Measurements from ENCODE around the gene KRT4. TPM values are rescaled to one million over a fixed set of nuclear protein-coding genes. Genes with fewer than 3 reads are reported as not detected.

The KRT4 gene
- total and polyA plus RNA-seq, 2 donors from 2014 or later: 0.15 TPM; not detected in 1

GRCh38 chr12:52769354-52769753, 44.6 kb downstream of the KRT4 start:
- Histone ChIP-seq H3K27me3 (ENCODE audit: control insufficient read depth, insufficient read depth, low read length) (no peaks in the 10 kb centered on the region), H3K9me3 (ENCODE audit: control insufficient read depth in 2 of 3, insufficient read depth in 1 of 3, low read length in 3 of 3) (no peaks in the 10 kb centered on the region), H3K4me3 (ENCODE audit: low read length in 3 of 3) (no peak overlapping the region), H3K9ac (ENCODE audit: low read length in 3 of 3) (no peak overlapping the region), H3K27ac (ENCODE audit: low read depth in 2 of 2, low read length in 2 of 2) (no peak overlapping the region), H3K4me1 (ENCODE audit: control insufficient read depth in 2 of 3, insufficient read depth in 2 of 3, low read depth in 1 of 3, low read length in 3 of 3) (no peaks in the 10 kb centered on the region), H3K36me3 (ENCODE audit: control insufficient read depth in 2 of 3, insufficient read depth in 3 of 3, low read length in 3 of 3) (no peaks in the 10 kb centered on the region)
- DNase-seq (no peak), FAIRE-seq (no peak)
- intact Hi-C loops (cut with DNase I): no loop called here
- no peak for TF ChIP-seq CTCF (IDR thresholded peaks at IDR 0.05; ENCODE audit: borderline replicate concordance, extremely low read depth, insufficient read depth)

DNA sequence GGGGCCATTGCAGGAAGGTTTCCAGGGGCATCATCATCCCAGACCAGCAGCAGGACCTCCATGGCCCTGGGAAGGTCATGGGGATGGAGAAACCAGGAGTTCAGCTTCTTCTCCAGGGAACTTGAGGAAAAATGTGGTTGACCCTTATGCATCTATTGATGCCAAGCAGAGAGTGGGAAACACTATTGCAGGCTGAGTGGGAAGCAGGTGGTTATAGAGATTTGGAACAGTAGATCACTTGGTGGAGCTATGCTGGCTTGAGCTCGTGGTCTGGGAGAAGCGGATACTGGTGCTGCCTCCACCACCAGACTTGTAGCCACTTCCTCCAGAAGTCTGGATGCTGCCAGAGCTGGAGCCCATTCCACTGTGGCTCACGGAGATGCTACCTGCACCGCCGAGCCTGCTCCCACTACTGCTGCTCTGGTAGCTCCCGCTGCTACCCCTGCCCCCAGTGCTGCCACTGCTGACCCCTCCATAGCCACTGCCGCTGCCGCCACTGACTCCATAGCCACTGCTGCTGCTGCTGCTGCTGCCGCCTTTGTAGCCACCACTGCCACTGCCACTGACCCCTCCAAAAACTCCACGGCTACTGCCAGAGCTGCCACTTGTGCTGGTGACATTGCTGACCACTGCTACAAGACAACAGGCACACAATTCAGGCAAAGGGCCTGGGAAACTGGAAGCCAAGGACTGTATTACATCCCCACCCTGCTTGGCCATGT, 45.3 kb downstream of the KRT4 start:
- intact Hi-C loops (cut with DNase I): no loop called here
- Histone ChIP-seq H3K9ac (ENCODE audit: low read length in 3 of 3) (no peak overlapping the region), H3K4me1 (ENCODE audit: control insufficient read depth in 2 of 3, insufficient read depth in 2 of 3, low read depth in 1 of 3, low read length in 3 of 3) (no peaks in the 10 kb centered on the region), H3K9me3 (ENCODE audit: control insufficient read depth in 2 of 3, insufficient read depth in 1 of 3, low read length in 3 of 3) (no peaks in the 10 kb centered on the region), H3K4me3 (ENCODE audit: low read length in 3 of 3) (no peak overlapping the region), H3K36me3 (ENCODE audit: control insufficient read depth in 2 of 3, insufficient read depth in 3 of 3, low read length in 3 of 3) (no peaks in the 10 kb centered on the region), H3K27ac (ENCODE audit: low read depth in 2 of 2, low read length in 2 of 2) (no peak overlapping the region), H3K27me3 (ENCODE audit: control insufficient read depth, insufficient read depth, low read length) (no peaks in the 10 kb centered on the region)
- DNase-seq: no peak
- TF ChIP-seq CTCF (IDR thresholded peaks at IDR 0.05; ENCODE audit: borderline replicate concordance, extremely low read depth, insufficient read depth): no peak
- no peak for FAIRE-seq

DNA sequence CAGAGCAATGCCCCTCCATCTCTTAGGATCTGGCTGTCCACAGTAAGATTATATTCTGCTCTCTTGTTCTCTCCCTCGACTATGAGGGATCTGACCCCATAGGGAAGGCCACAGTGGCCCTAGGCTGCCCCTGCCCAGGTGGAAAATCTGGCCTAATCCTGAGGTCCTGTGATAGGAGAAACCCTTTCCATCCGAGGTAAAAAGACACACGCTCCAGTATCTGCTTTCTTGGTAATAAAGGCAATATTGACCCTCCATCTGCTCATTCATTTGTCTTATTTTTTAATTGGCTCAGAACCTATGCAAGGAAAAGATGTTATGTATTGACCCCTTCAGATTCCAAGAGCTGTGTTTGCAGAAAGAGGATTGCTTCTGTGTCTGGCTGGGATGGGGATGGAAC, 46.5 kb downstream of the KRT4 start:
- no peak overlapping the region for H3K9ac ChIP-seq (ENCODE audit: low read length in 3 of 3)
- no peak for TF ChIP-seq CTCF (IDR thresholded peaks at IDR 0.05; ENCODE audit: borderline replicate concordance, extremely low read depth, insufficient read depth)
- no peak overlapping the region for H3K4me3 ChIP-seq (ENCODE audit: low read length in 3 of 3)
- H3K27ac ChIP-seq (ENCODE audit: low read depth in 2 of 2, low read length in 2 of 2): no peak overlapping the region
- DNase-seq (no peak), FAIRE-seq (no peak)
- H3K4me1 ChIP-seq (ENCODE audit: control insufficient read depth in 2 of 3, insufficient read depth in 2 of 3, low read depth in 1 of 3, low read length in 3 of 3): no peaks in the 10 kb centered on the region
- no peaks in the 10 kb centered on the region for H3K36me3 ChIP-seq (ENCODE audit: control insufficient read depth in 2 of 3, insufficient read depth in 3 of 3, low read length in 3 of 3)
- no peaks in the 10 kb centered on the region for H3K9me3 ChIP-seq (ENCODE audit: control insufficient read depth in 2 of 3, insufficient read depth in 1 of 3, low read length in 3 of 3)
- no peaks in the 10 kb centered on the region for H3K27me3 ChIP-seq (ENCODE audit: control insufficient read depth, insufficient read depth, low read length)
- intact Hi-C loops (cut with DNase I): no loop called here

DNA sequence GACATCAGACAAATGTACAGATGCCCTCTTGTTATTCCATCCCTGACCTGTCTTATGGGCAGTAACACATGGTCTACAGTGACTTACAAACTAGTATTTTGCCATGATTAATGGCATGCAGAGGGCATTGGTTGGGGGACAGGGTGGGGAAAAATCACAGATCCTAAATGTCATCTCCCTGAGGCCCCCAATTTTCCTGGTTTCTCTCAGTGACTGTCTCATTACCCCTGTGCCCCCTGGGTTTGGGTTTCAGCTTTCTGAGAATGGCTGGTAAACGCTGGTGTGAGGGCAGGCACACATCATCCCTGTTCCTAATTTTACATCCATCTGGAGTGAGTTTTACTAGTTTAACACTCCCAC, 46.9 kb downstream of the KRT4 start:
- H3K27ac ChIP-seq (ENCODE audit: low read depth in 2 of 2, low read length in 2 of 2): no peak overlapping the region
- intact Hi-C loops (cut with DNase I): no loop called here
- TF ChIP-seq CTCF (IDR thresholded peaks at IDR 0.05; ENCODE audit: borderline replicate concordance, extremely low read depth, insufficient read depth): no peak
- H3K4me1 ChIP-seq (ENCODE audit: control insufficient read depth in 2 of 3, insufficient read depth in 2 of 3, low read depth in 1 of 3, low read length in 3 of 3): no peaks in the 10 kb centered on the region
- H3K4me3 ChIP-seq (ENCODE audit: low read length in 3 of 3): no peak overlapping the region
- no peaks in the 10 kb centered on the region for H3K36me3 ChIP-seq (ENCODE audit: control insufficient read depth in 2 of 3, insufficient read depth in 3 of 3, low read length in 3 of 3)
- no peaks in the 10 kb centered on the region for H3K9me3 ChIP-seq (ENCODE audit: control insufficient read depth in 2 of 3, insufficient read depth in 1 of 3, low read length in 3 of 3)
- no peaks in the 10 kb centered on the region for H3K27me3 ChIP-seq (ENCODE audit: control insufficient read depth, insufficient read depth, low read length)
- FAIRE-seq: no peak
- no peak overlapping the region for H3K9ac ChIP-seq (ENCODE audit: low read length in 3 of 3)
- no peak for DNase-seq
